Right lobe of liver (tissue), 4 donors: Measurements from ENCODE around the gene C8B.

ENCODE experiments used
- POLR2A ChIP-seq: fragments of 450-650 bp; IDR thresholded peaks from one replicate; pipeline ENCODE4 v1.6.1; 2017; ENCODE audit warnings: antibody characterized with exemption, mild to moderate bottlenecking
- TF ChIP-seq, protein P1 (sequence below), 4 donors: fragments of 200-600 bp in 3 of 4; fragments of 450-650 bp in 1 of 4; IDR thresholded peaks; one replicate each; pipeline versions ENCODE4 v1.5.1 to v1.8.0; 2016 to 2022; ENCODE audit warnings: antibody characterized with exemption in 4 of 4, mild to moderate bottlenecking in 2 of 4
- donor health status: DM: no; HTN: no; CAD: no.
- donor health status: DM: no; HTN: no; CAD: no.
- donor health status: DM: no; HTN: yes; CAD: no.

DNA sequence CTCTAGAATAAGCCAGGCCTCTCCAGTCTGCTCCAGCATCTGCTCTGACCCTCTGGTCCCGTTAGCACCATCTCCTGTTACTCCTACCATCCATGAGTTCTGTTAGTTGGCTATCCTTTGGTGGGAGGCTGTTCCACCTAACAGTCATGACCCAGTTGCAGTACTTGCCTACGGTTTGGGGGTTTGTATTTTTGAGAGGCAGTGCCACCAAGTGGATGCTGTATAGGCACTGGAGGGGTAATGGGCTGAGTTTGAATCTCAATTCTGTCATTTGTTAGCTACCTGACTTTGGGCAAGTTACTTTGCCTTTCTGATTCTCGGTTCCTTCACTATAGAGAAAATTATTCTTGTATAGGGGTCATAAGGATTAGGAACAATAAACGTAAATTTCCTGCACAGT is 12.1 kb upstream of the C8B start:
- TF ChIP-seq, protein P1, sequence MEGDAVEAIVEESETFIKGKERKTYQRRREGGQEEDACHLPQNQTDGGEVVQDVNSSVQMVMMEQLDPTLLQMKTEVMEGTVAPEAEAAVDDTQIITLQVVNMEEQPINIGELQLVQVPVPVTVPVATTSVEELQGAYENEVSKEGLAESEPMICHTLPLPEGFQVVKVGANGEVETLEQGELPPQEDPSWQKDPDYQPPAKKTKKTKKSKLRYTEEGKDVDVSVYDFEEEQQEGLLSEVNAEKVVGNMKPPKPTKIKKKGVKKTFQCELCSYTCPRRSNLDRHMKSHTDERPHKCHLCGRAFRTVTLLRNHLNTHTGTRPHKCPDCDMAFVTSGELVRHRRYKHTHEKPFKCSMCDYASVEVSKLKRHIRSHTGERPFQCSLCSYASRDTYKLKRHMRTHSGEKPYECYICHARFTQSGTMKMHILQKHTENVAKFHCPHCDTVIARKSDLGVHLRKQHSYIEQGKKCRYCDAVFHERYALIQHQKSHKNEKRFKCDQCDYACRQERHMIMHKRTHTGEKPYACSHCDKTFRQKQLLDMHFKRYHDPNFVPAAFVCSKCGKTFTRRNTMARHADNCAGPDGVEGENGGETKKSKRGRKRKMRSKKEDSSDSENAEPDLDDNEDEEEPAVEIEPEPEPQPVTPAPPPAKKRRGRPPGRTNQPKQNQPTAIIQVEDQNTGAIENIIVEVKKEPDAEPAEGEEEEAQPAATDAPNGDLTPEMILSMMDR (IDR thresholded peaks at IDR 0.05): peak in 1 of 4 donors; percentile 18
- no peak for TF ChIP-seq POLR2A
